Cardiac fibroblast (primary cell): Measurements from ENCODE around the gene LNX1.
A peak's percentile ranks its signal among the peaks of the same experiment; 100 is the strongest.

Experiments
- DNase-seq, 2 donors: peaks; one replicate each; pipeline versions ENCODE4 v3.0.0 to v3.0.0-alpha.2; 2010; ENCODE audit warnings: low read depth in 2 of 2
- H3K4me3 ChIP-seq, 2 donors: replicated peaks in 1 of 2; 1 replicate in 1 of 2; 2 replicates in 1 of 2; pipeline ENCODE4 v1.5.1; 2011; ENCODE audit warnings: low read depth in 2 of 2, low read length in 2 of 2, mild to moderate bottlenecking in 2 of 2, moderate library complexity in 1 of 2
- TF ChIP-seq, protein P1 (sequence below): IDR thresholded peaks from one replicate; pipeline ENCODE4 v1.5.1; 2011; ENCODE audit warnings: low read depth, mild to moderate bottlenecking, low read length, inconsistent platforms

Gene LNX1

DNA sequence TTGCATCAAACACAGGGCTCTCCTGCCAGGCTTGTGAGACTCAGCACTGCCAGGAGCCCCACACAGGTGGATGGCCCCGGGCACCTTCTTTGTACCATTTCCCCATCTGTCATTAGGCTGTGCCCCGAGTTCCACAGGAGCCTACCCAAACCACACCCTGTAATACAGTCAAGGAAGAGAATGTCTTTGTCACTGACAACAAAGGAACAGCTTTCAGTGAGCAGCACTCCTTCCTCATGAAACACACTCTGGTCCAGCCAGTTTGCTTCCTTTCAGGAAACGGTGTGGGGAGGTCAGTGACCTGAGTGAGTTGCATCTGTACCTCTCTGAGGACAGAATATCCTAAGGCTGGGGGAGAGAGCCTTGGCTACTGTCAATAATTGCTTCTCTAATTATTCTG, 53.7 kb downstream of the LNX1 start:
- DNase-seq, result no peak
- TF ChIP-seq, protein P1, sequence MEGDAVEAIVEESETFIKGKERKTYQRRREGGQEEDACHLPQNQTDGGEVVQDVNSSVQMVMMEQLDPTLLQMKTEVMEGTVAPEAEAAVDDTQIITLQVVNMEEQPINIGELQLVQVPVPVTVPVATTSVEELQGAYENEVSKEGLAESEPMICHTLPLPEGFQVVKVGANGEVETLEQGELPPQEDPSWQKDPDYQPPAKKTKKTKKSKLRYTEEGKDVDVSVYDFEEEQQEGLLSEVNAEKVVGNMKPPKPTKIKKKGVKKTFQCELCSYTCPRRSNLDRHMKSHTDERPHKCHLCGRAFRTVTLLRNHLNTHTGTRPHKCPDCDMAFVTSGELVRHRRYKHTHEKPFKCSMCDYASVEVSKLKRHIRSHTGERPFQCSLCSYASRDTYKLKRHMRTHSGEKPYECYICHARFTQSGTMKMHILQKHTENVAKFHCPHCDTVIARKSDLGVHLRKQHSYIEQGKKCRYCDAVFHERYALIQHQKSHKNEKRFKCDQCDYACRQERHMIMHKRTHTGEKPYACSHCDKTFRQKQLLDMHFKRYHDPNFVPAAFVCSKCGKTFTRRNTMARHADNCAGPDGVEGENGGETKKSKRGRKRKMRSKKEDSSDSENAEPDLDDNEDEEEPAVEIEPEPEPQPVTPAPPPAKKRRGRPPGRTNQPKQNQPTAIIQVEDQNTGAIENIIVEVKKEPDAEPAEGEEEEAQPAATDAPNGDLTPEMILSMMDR, result no peak
- H3K4me3 ChIP-seq, result no peak overlapping the region

DNA sequence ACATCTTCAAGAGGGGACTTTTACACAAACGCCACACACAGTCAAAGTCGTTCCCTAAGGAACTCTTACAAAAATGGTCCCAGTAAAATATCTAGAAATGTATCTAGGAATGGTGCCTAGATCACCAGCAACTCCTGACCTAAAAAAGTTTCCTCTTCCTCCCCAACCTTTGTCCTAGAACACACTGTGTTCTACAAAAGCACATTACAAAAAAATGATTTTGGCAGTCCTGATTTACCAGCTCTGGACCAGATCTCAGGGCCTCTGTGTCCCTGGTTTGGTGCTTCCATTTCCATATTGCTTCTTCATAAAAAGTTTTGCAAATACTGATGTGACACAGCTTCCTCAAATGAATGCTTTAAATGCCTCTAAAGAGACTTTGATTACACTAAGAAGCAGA, 55.0 kb downstream of the LNX1 start:
- no peak overlapping the region for H3K4me3 ChIP-seq
- DNase-seq, result no peak
- TF ChIP-seq, protein P1, result no peak

DNA sequence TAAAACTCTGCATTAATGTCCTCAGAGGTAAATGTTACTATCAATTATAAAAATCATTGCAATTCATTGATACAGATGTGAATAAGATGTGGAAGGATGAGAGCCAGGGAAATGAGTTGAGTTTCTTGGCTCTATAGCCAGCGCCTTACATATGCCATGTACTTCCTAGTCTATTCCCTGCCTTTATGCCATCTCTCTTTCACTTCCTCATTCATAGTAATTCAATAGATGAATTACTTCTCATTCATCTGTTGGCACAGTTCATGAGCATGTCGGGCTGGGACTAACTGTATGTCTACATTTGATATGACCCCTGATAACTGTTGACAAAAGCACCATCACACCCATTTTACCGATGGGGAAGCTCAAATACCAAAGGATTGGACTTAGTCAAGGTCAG, 55.7 kb downstream of the LNX1 start:
- DNase-seq, result no peak
- TF ChIP-seq, protein P1, result no peak
- H3K4me3 ChIP-seq, result no peak overlapping the region

DNA sequence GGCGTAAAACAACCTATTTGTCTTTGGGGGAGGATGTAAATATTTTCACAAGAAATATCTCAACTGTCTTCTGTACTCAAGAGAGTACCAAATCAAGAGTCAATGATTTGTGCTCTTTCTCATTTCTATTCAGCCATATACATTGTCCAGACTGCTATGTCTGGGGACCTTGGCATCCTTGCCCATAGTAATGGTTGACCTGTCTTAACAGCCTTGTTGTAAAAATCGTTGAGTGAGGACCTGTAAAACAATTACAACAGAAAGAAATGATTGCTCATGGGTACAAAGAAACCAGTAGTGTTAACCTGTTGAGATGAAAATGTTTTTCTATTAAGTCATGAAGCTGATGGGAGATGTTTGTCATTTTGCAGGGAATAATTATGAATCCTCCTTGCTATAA, 56.6 kb downstream of the LNX1 start:
- DNase-seq, result no peak
- TF ChIP-seq, protein P1, result no peak
- H3K4me3 ChIP-seq, result no peak overlapping the region

DNA sequence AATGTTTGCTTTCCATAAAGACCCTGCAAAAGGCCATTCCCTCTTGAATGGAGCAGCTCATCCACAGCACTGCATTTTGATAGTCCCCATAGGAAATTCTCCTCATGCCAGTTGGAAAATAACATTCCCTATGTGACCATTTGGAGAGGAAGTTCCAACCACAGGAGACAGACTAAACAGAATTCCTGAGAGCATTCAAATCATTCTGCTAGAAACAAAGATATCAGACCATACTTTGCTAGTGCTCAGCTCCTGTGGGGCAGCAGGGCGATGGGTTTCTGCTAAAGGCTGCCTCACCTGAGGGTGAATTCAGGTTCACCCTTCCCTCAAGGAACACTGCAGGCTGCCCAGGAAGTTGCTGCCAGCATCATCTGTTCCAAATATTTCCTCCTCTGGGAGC, 58.8 kb downstream of the LNX1 start:
- DNase-seq, result peak in 1 of 2 donors; percentile 26
- TF ChIP-seq, protein P1, result no peak

DNA sequence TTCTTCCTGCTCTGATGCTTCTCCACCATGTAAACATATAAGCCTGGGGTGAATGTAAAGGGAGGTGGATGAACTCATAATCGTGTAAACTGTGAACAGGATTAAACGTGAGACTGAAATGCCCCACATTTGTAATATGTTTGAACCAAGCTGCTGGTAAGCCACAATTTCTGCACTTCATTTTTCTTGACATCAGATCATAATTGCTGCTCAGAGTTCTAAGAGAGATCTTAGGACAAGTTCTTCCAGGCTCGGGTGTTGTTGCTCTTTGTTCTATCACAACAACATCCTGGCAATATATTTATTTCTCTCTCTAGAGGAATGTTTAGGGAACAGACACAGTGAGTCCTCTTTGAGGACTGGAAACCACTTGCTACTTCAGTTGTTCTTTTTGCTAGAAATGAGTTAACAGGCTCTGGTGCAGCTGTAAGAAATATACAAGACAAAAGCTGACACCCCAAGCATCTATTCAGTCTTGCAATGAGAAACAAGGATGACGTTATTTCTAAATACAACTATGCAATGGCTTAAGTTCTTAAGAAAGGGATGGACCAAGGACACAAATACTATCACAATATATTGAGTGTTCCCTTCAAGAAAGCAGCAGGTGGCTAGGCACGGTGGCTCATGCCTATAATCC, 59.6 kb downstream of the LNX1 start:
- no peak for DNase-seq
- TF ChIP-seq, protein P1, result no peak
- no peak overlapping the region for H3K4me3 ChIP-seq

More for the DNA sequence above, 58.8 kb downstream of the LNX1 start:
- no peak overlapping the region for H3K4me3 ChIP-seq

DNA sequence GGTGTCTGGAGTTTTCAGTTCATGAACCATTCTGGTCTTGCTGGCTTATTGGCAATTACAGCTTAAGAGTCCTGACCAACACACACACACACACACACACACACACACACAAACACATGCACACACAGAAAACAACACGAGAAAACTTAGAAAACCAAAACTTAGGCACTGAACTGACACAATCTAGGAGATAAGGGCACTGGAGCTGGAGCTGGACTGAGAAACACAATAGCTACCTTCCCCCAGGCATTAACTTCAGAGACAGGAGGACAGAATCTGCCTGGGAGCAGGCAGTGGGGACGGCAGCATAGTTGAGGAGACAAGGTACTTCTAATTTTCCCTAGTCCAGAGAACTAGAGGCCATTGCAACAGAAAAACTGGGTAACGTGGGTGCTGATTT, 62.3 kb downstream of the LNX1 start:
- no peak for DNase-seq
- H3K4me3 ChIP-seq, result no peak overlapping the region
- TF ChIP-seq, protein P1, result no peak
